MM.1S (cell line): ENCODE data around the gene MYO6.

ENCODE experiments used
- EZH2phosphoT487 ChIP-seq: fragments of 300-600 bp; sonication (generic); IDR thresholded peaks from 2 replicates; pipeline ENCODE4 v1.6.1; 2018; ENCODE audit warnings: antibody characterized with exemption, low read length
- TF ChIP-seq, protein P1 (sequence below): fragments of 300-600 bp; sonication (generic); IDR thresholded peaks from 2 replicates; pipeline ENCODE4 v1.5.1; 2016; ENCODE audit warnings: antibody characterized with exemption, low read length, mixed read lengths

DNA sequence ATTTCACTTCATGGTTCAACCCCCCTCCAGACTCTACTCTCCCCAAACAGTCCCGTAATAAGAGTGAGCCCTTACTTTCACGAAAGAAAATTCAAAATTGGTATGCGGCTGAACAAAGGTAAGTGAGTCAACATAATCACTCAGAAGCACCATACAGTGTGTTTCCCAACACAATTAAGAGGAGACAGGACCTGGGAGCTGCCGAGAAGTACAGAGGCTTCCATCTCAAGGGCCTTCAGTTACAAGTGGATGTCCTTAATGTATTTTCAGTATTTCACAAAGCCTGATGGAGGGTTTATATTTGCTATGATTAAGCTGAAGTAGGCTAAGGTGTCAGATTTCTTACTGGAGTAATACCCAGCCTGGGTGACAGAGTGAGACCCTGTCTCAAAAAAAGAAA is 51.1 kb downstream of the MYO6 start:
- TF ChIP-seq, protein P1, sequence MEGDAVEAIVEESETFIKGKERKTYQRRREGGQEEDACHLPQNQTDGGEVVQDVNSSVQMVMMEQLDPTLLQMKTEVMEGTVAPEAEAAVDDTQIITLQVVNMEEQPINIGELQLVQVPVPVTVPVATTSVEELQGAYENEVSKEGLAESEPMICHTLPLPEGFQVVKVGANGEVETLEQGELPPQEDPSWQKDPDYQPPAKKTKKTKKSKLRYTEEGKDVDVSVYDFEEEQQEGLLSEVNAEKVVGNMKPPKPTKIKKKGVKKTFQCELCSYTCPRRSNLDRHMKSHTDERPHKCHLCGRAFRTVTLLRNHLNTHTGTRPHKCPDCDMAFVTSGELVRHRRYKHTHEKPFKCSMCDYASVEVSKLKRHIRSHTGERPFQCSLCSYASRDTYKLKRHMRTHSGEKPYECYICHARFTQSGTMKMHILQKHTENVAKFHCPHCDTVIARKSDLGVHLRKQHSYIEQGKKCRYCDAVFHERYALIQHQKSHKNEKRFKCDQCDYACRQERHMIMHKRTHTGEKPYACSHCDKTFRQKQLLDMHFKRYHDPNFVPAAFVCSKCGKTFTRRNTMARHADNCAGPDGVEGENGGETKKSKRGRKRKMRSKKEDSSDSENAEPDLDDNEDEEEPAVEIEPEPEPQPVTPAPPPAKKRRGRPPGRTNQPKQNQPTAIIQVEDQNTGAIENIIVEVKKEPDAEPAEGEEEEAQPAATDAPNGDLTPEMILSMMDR: no peak
- TF ChIP-seq EZH2phosphoT487: no peak
